Adipose tissue (tissue), 3 donors: Measurements from ENCODE around the gene MIER1. TPM values are rescaled to one million over a fixed set of nuclear protein-coding genes. Genes with fewer than 3 reads are reported as not detected.

Experiments
- H3K27ac ChIP-seq: one replicate; pipeline ENCODE4 v1.5.1; 2013; ENCODE audit warnings: low read depth, low read length
- WGBS, 3 donors: extraction: QIAGEN DNeasy Blood & Tissue Kit; methylation state at CpG; one replicate each; pipeline ENCODE4 v1.1.7; 2013; 5-methylcytosine and 5-hydroxymethylcytosine counted together
- polyA plus RNA-seq, 3 donors: library from polyadenylated mRNA; stranded (reverse); fragments of 200-250 nt; gene quantifications; one replicate each; pipeline ENCODE4 v1.2.3, GENCODE V29; 2013
- donor health status: healthy with polysubstance abuse.
- donor health status: Bipolar disorder and iron deficiency.
- donor health status: healthy.

MIER1 gene
- polyA plus RNA-seq, 3 donors, result 4.0 to 23.5 (median 9.9) TPM

GRCh38 chr1:66981679-66982078 is 56.9 kb downstream of the MIER1 start:
- no peak overlapping the region for H3K27ac ChIP-seq
- WGBS, 3 donors, result 31 to 68% (median 34%) methylated on average over 4 of the region's 4 CpGs

GRCh38 chr1:66982561-66983260 is 57.9 kb downstream of the MIER1 start:
- 73 to 95% (median 92%) methylated on average over 4 of the region's 4 CpGs for WGBS, 3 donors
- H3K27ac ChIP-seq, result no peak overlapping the region

- H3K27ac ChIP-seq, result no peak overlapping the region
- WGBS, 3 donors, result 44 to 100% (median 94%) methylated on average over 1 of the region's 1 CpG
Measured at GRCh38 chr1:66984491-66984890, 59.7 kb downstream of the MIER1 start.

- 29 to 65% (median 59%) methylated on average over 1 of the region's 1 CpG for WGBS, 3 donors
- no peak overlapping the region for H3K27ac ChIP-seq
Measured at GRCh38 chr1:66985835-66986234, 61.0 kb downstream of the MIER1 start.

- WGBS, 3 donors, result 93 to 96% (median 94%) methylated on average over 3 of the region's 3 CpGs
- no peak overlapping the region for H3K27ac ChIP-seq
Measured at GRCh38 chr1:66993076-66993475, 68.3 kb downstream of the MIER1 start.

- H3K27ac ChIP-seq, result no peak overlapping the region
- WGBS, 3 donors, result 69 to 73% (median 72%) methylated on average over 7 of the region's 7 CpGs
Measured at GRCh38 chr1:66996018-66996682, 71.4 kb downstream of the MIER1 start.

- H3K27ac ChIP-seq, result no peak overlapping the region
Measured at GRCh38 chr1:66998972-66999371, 74.2 kb downstream of the MIER1 start.

- 52 to 72% (median 71%) methylated on average over 7 of the region's 7 CpGs for WGBS, 3 donors
- H3K27ac ChIP-seq, result no peak overlapping the region
Measured at GRCh38 chr1:66999640-67000400, 75.0 kb downstream of the MIER1 start.

GRCh38 chr1:67001682-67002425 is 77.1 kb downstream of the MIER1 start:
- WGBS, 3 donors, result 69 to 77% (median 76%) methylated on average over 5 of the region's 5 CpGs
- no peak overlapping the region for H3K27ac ChIP-seq

- 33 to 76% (median 69%) methylated on average over 1 of the region's 1 CpG for WGBS, 3 donors
- H3K27ac ChIP-seq, result no peak overlapping the region
Measured at GRCh38 chr1:67004176-67004575, 79.4 kb downstream of the MIER1 start.

- H3K27ac ChIP-seq, result no peak overlapping the region
- 84 to 85% (median 85%) methylated on average over 8 of the region's 8 CpGs for WGBS, 3 donors
Measured at GRCh38 chr1:67005068-67005467, 80.3 kb downstream of the MIER1 start.

GRCh38 chr1:67009792-67010191 is 85.0 kb downstream of the MIER1 start:
- no peak overlapping the region for H3K27ac ChIP-seq
- WGBS, 3 donors, result 94 to 97% (median 96%) methylated on average over 3 of the region's 3 CpGs

- no peak overlapping the region for H3K27ac ChIP-seq
- WGBS, 3 donors, result 58 to 72% (median 62%) methylated on average over 2 of the region's 2 CpGs
Measured at GRCh38 chr1:67013573-67013972, 88.8 kb downstream of the MIER1 start.

- H3K27ac ChIP-seq, result no peak overlapping the region
- WGBS, 3 donors, result 91 to 96% (median 95%) methylated on average over 2 of the region's 2 CpGs
Measured at GRCh38 chr1:67018574-67018973, 93.8 kb downstream of the MIER1 start.

- WGBS, 3 donors, result 86 to 99% (median 94%) methylated on average over 4 of the region's 4 CpGs
- no peak overlapping the region for H3K27ac ChIP-seq
Measured at GRCh38 chr1:67019121-67019520, 94.3 kb downstream of the MIER1 start.

GRCh38 chr1:67019600-67020136 is 94.9 kb downstream of the MIER1 start:
- no peak overlapping the region for H3K27ac ChIP-seq

GRCh38 chr1:67020304-67020703 is 95.5 kb downstream of the MIER1 start:
- no peak overlapping the region for H3K27ac ChIP-seq
- WGBS, 3 donors, result 28 to 85% (median 70%) methylated on average over 2 of the region's 2 CpGs

More at GRCh38 chr1:67019600-67020136, 94.9 kb downstream of the MIER1 start:
- 25 to 38% (median 32%) methylated on average over 1 of the region's 1 CpG for WGBS, 3 donors

GRCh38 chr1:67020765-67021164 is 96.0 kb downstream of the MIER1 start:
- no peak overlapping the region for H3K27ac ChIP-seq
- WGBS, 3 donors, result 29 to 41% (median 41%) methylated on average over 2 of the region's 2 CpGs
